HepG2 (cell line): ENCODE measurements around the gene RPL23. TPM values are rescaled to one million over a fixed set of nuclear protein-coding genes. Genes with fewer than 3 reads are reported as not detected.

Source experiments
- ASH2L ChIP-seq: fragments of 300-600, 200-600 bp; sonication (generic); IDR thresholded peaks from 2 replicates; pipeline ENCODE4 v1.7.0; 2017; ENCODE audit warnings: low read depth, mild to moderate bottlenecking, moderate library complexity, mixed read lengths, low read length; ENCODE audit not compliant: insufficient read length
- FOXC1 ChIP-seq: sonication (generic); formaldehyde crosslinking; IDR thresholded peaks from 2 replicates; pipeline ENCODE4 v1.8.0; 2022; ENCODE audit warnings: mild to moderate bottlenecking, missing genetic modification reagents, borderline replicate concordance
- HNRNPUL1 ChIP-seq: fragments of 200-400 bp; formaldehyde crosslinking; IDR thresholded peaks from 2 replicates; pipeline ENCODE4 v1.6.1; 2017; ENCODE audit warnings: low read depth, mild to moderate bottlenecking, low read length, moderate library complexity
- HOXA3 ChIP-seq: sonication (generic); formaldehyde crosslinking; IDR thresholded peaks from 2 replicates; pipeline ENCODE4 v1.5.0; 2020; ENCODE audit warnings: missing genetic modification reagents
- KDM5B ChIP-seq: sonication (generic); formaldehyde crosslinking; IDR thresholded peaks from 2 replicates; pipeline ENCODE4 v1.4.0; 2020; ENCODE audit warnings: missing genetic modification reagents, mild to moderate bottlenecking, borderline replicate concordance
- MXD3 ChIP-seq: IDR thresholded peaks from 2 replicates; pipeline ENCODE4 v1.6.1; 2016; ENCODE audit warnings: mild to moderate bottlenecking, missing biosample characterization, missing genetic modification reagents
- NFKBIZ ChIP-seq: IDR thresholded peaks from 2 replicates; pipeline ENCODE4 v1.6.1; 2018; ENCODE audit warnings: missing genetic modification reagents, missing compliant biosample characterization
- SOX5 ChIP-seq: IDR thresholded peaks from 2 replicates; pipeline ENCODE4 v1.6.1; 2016; ENCODE audit warnings: borderline replicate concordance
- SRSF9 ChIP-seq: fragments of 200-400 bp; formaldehyde crosslinking; IDR thresholded peaks from 2 replicates; pipeline ENCODE4 v1.6.1; 2018; ENCODE audit warnings: borderline replicate concordance, mild to moderate bottlenecking, low read depth, low read length; ENCODE audit not compliant: insufficient read depth, poor library complexity, severe bottlenecking
- STAG1 ChIP-seq: sonication (generic); formaldehyde crosslinking; IDR thresholded peaks from 2 replicates; pipeline ENCODE4 v1.4.0; 2020; ENCODE audit warnings: missing genetic modification reagents
- ZNF251 ChIP-seq: sonication (generic); formaldehyde crosslinking; IDR thresholded peaks from 2 replicates; pipeline ENCODE4 v1.9.0; 2021; ENCODE audit warnings: mild to moderate bottlenecking, missing genetic modification reagents
- ZNF570 ChIP-seq: sonication (generic); formaldehyde crosslinking; IDR thresholded peaks from 2 replicates; pipeline ENCODE4 v1.4.0; 2020; ENCODE audit warnings: mild to moderate bottlenecking, missing genetic modification reagents, borderline replicate concordance
- ZNF703 ChIP-seq: sonication (generic); formaldehyde crosslinking; IDR thresholded peaks from 2 replicates; pipeline ENCODE4 v1.5.1; 2020; ENCODE audit warnings: missing genetic modification reagents, mild to moderate bottlenecking, moderate library complexity, borderline replicate concordance
- ZNF713 ChIP-seq: sonication (generic); formaldehyde crosslinking; IDR thresholded peaks from 2 replicates; pipeline ENCODE4 v1.4.0; 2020; ENCODE audit warnings: mild to moderate bottlenecking, missing genetic modification reagents
- ZNF800 ChIP-seq: sonication (generic); formaldehyde crosslinking; IDR thresholded peaks from 2 replicates; pipeline ENCODE4 v1.4.0; 2020; ENCODE audit warnings: missing genetic modification reagents
- polyA plus RNA-seq, 8 experiments: library from polyadenylated mRNA; depleted of rRNA in 3 of 8; stranded (reverse) in 7 of 8; unstranded in 1 of 8; fragments of >200 nt; fragmentation: Illumina TruSeq in 4 of 8; extraction: Trizol in 4 of 8; gene quantifications; 2 replicates each; pipeline versions ENCODE4 v1.2.1 to v1.2.3, GENCODE V29; 2011 to 2016; ENCODE audit warnings: low read depth in 4 of 8, missing spikeins in 1 of 8, mixed read lengths in 1 of 8; ENCODE audit not compliant: insufficient read depth in 1 of 8
- total RNA-seq, 5 experiments: library from RNA; depleted of rRNA; stranded (reverse); fragments of >200 nt; fragmentation: Illumina TruSeq; extraction: Trizol; gene quantifications; 2 replicates each; pipeline ENCODE4 v1.2.3, GENCODE V29; 2016; ENCODE audit warnings: low read depth in 1 of 5
- TF ChIP-seq, protein P1 (sequence below): sonication (generic); formaldehyde crosslinking; IDR thresholded peaks from 2 replicates; pipeline ENCODE4 v1.9.0; 2021; ENCODE audit warnings: missing genetic modification reagents, mild to moderate bottlenecking, borderline replicate concordance
- TF ChIP-seq, protein P2 (sequence below): sonication (generic); formaldehyde crosslinking; IDR thresholded peaks from 2 replicates; pipeline ENCODE4 v1.5.0; 2020; ENCODE audit warnings: missing genetic modification reagents
- TF ChIP-seq, protein P3 (sequence below): sonication (generic); formaldehyde crosslinking; IDR thresholded peaks from 2 replicates; pipeline ENCODE4 v1.5.1; 2020; ENCODE audit warnings: mild to moderate bottlenecking, moderate library complexity, missing genetic modification reagents
- TF ChIP-seq, protein P4 (sequence below): sonication (generic); formaldehyde crosslinking; IDR thresholded peaks from 2 replicates; pipeline ENCODE4 v1.4.0; 2020; ENCODE audit warnings: mild to moderate bottlenecking, missing genetic modification reagents

Gene RPL23
- total and polyA plus RNA-seq, 2 of the 13 experiments (the other 11 are each of a cell fraction or from before 2014, with no cell fraction given), result 2,790 to 4,860 TPM

GRCh38 chr17:38869526-38870258, 16.2 kb upstream of the RPL23 start, which contains the start of gene LASP1 (continued):
- TF ChIP-seq ZNF800 (CRISPR knock-in tag) (no peak; the same call in 1 of the 2 replicates), KDM5B (CRISPR knock-in tag) (peak; percentile 70), NFKBIZ (CRISPR knock-in tag) (peak; percentile 13; the same call in 1 of the 2 replicates), ZNF703 (CRISPR knock-in tag) (no peak), SOX5 (no peak; the same call in 1 of the 2 replicates), ASH2L (peak; percentile 76), FOXC1 (CRISPR knock-in tag) (peak; percentile 17; the same call in 1 of the 2 replicates), STAG1 (CRISPR knock-in tag) (no peak), SRSF9 (no peak), MXD3 (CRISPR knock-in tag) (peak; percentile 88), HOXA3 (CRISPR knock-in tag) (peak; percentile 29), ZNF713 (CRISPR knock-in tag) (no peak), HNRNPUL1 (no peak), ZNF251 (CRISPR knock-in tag) (no peak; the same call in 1 of the 2 replicates), ZNF570 (CRISPR knock-in tag) (no peak)
- TF ChIP-seq, protein P1, sequence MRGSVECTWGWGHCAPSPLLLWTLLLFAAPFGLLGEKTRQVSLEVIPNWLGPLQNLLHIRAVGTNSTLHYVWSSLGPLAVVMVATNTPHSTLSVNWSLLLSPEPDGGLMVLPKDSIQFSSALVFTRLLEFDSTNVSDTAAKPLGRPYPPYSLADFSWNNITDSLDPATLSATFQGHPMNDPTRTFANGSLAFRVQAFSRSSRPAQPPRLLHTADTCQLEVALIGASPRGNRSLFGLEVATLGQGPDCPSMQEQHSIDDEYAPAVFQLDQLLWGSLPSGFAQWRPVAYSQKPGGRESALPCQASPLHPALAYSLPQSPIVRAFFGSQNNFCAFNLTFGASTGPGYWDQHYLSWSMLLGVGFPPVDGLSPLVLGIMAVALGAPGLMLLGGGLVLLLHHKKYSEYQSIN (CRISPR knock-in tag), result no peak
- TF ChIP-seq, protein P2, sequence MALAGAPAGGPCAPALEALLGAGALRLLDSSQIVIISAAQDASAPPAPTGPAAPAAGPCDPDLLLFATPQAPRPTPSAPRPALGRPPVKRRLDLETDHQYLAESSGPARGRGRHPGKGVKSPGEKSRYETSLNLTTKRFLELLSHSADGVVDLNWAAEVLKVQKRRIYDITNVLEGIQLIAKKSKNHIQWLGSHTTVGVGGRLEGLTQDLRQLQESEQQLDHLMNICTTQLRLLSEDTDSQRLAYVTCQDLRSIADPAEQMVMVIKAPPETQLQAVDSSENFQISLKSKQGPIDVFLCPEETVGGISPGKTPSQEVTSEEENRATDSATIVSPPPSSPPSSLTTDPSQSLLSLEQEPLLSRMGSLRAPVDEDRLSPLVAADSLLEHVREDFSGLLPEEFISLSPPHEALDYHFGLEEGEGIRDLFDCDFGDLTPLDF (CRISPR knock-in tag), result 0 out of 2 replicates have a peak, but pooled peaks have one; percentile 24
- TF ChIP-seq, protein P3, sequence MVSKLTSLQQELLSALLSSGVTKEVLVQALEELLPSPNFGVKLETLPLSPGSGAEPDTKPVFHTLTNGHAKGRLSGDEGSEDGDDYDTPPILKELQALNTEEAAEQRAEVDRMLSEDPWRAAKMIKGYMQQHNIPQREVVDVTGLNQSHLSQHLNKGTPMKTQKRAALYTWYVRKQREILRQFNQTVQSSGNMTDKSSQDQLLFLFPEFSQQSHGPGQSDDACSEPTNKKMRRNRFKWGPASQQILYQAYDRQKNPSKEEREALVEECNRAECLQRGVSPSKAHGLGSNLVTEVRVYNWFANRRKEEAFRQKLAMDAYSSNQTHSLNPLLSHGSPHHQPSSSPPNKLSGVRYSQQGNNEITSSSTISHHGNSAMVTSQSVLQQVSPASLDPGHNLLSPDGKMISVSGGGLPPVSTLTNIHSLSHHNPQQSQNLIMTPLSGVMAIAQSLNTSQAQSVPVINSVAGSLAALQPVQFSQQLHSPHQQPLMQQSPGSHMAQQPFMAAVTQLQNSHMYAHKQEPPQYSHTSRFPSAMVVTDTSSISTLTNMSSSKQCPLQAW, result peak; percentile 65
- TF ChIP-seq, protein P4, sequence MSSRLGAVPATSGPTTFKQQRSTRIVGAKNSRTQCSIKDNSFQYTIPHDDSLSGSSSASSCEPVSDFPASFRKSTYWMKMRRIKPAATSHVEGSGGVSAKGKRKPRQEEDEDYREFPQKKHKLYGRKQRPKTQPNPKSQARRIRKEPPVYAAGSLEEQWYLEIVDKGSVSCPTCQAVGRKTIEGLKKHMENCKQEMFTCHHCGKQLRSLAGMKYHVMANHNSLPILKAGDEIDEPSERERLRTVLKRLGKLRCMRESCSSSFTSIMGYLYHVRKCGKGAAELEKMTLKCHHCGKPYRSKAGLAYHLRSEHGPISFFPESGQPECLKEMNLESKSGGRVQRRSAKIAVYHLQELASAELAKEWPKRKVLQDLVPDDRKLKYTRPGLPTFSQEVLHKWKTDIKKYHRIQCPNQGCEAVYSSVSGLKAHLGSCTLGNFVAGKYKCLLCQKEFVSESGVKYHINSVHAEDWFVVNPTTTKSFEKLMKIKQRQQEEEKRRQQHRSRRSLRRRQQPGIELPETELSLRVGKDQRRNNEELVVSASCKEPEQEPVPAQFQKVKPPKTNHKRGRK (CRISPR knock-in tag), result no peak
